Right atrium auricular region (tissue), 2 donors: ENCODE measurements around the gene MICAL3. TPM values are rescaled to one million over a fixed set of nuclear protein-coding genes. Genes with fewer than 3 reads are reported as not detected.
"Not testable (repeated sequence)": the region's sequence is repeated elsewhere in the genome, so short reads cannot be mapped to it uniquely, and the experiment has no call there.

Source experiments
- DNase-seq: peaks from one replicate; pipeline ENCODE4 v3.0.0-alpha.2; 2019; ENCODE audit warnings: low spot score
- H3K27ac ChIP-seq, 2 donors: fragments of 200-600 bp; sonication (generic); 1 replicate in 1 of 2; 2 replicates in 1 of 2; pipeline ENCODE4 v1.5.1; 2016 to 2019
- H3K27me3 ChIP-seq, 2 donors: fragments of 200-600 bp; sonication (generic); one replicate each; pipeline versions ENCODE4 v1.5.1 to v1.6.0; 2017 to 2019
- H3K36me3 ChIP-seq: fragments of 200-600 bp; sonication (generic); one replicate; pipeline ENCODE4 v1.5.1; 2016
- H3K4me1 ChIP-seq, 2 donors: fragments of 200-600 bp; sonication (generic); one replicate each; pipeline versions ENCODE4 v1.5.1 to v1.6.0; 2017 to 2019
- H3K4me3 ChIP-seq, 2 donors: fragments of 200-600 bp; sonication (generic); 1 replicate in 1 of 2; 2 replicates in 1 of 2; pipeline ENCODE4 v1.5.1; 2017 to 2019; ENCODE audit warnings: mild to moderate bottlenecking in 1 of 2, moderate library complexity in 1 of 2
- H3K9me3 ChIP-seq, 2 donors: fragments of 200-600 bp; sonication (generic); one replicate each; pipeline ENCODE4 v1.5.1; 2019
- total RNA-seq, 2 donors: library from RNA; depleted of rRNA; stranded (reverse); fragments of >200 nt; gene quantifications; one replicate each; pipeline ENCODE4 v1.1.0, GENCODE V29; 2016
- TF ChIP-seq, protein P1 (sequence below), 2 donors: fragments of 200-600 bp; sonication (generic); IDR thresholded peaks; one replicate each; pipeline ENCODE4 v1.5.1; 2019; ENCODE audit warnings: antibody characterized with exemption in 2 of 2

Gene MICAL3
- total RNA-seq, 2 donors from 2014 or later, result 42.5 to 45.1 TPM

DNA sequence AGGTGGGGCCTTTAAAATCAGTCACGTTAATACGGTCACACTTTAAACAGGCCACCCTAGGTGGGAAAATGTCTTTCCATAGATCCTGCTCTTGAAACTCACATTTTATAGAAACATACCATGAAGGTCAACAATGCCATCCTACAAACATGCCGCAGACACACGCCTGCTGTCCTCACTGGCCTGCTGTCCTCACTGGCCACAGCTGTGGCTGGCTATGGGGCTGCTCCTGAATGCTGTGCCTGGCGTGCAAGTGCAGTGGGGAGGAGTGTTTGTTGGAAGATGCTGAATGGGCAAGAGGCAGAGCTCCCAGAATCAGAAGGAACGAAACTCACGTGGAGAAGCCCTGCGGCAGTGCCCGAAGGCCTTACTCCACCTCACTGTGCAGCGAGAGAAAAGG lies 143.9 kb downstream of the MICAL3 start:
- TF ChIP-seq, protein P1, sequence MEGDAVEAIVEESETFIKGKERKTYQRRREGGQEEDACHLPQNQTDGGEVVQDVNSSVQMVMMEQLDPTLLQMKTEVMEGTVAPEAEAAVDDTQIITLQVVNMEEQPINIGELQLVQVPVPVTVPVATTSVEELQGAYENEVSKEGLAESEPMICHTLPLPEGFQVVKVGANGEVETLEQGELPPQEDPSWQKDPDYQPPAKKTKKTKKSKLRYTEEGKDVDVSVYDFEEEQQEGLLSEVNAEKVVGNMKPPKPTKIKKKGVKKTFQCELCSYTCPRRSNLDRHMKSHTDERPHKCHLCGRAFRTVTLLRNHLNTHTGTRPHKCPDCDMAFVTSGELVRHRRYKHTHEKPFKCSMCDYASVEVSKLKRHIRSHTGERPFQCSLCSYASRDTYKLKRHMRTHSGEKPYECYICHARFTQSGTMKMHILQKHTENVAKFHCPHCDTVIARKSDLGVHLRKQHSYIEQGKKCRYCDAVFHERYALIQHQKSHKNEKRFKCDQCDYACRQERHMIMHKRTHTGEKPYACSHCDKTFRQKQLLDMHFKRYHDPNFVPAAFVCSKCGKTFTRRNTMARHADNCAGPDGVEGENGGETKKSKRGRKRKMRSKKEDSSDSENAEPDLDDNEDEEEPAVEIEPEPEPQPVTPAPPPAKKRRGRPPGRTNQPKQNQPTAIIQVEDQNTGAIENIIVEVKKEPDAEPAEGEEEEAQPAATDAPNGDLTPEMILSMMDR (IDR thresholded peaks at IDR 0.05), result no peak
- no peak overlapping the region for H3K4me3 ChIP-seq

DNA sequence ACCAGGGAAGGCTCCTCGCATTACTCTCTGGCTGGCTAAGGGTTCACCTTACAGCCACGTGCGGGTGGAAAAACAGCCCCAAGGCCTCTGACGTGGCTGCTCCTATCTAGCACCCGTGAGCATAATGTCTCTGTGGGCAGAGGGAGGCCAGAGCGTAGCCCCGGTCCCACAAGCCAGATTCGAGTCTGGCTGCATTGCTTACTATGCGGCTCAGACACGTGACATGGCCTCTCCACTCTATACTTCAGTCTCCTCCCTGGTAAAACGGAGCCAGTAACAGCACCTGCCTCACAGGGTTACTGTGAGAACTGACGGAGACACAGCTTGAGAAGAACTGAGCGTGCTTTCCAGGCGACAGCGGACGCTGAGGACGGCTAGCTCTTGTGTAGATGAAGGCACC lies 144.3 kb downstream of the MICAL3 start:
- peaks cover 61% of the 10 kb centered on the region for H3K36me3 ChIP-seq
- no peaks in the 10 kb centered on the region for H3K27me3 ChIP-seq
- H3K4me1 ChIP-seq, result peaks cover 0 to 14% of the 10 kb centered on the region in 2 donors
- H3K4me3 ChIP-seq, result no peak overlapping the region
- H3K9me3 ChIP-seq, result no peaks in the 10 kb centered on the region
- TF ChIP-seq, protein P1 (IDR thresholded peaks at IDR 0.05), result no peak
- DNase-seq, result no peak
- no peak overlapping the region for H3K27ac ChIP-seq

More for the DNA sequence above, 143.9 kb downstream of the MICAL3 start:
- H3K4me1 ChIP-seq, result peaks cover 0 to 15% of the 10 kb centered on the region in 2 donors
- no peak overlapping the region for H3K27ac ChIP-seq
- peaks cover 65% of the 10 kb centered on the region for H3K36me3 ChIP-seq
- H3K9me3 ChIP-seq, result no peaks in the 10 kb centered on the region
- H3K27me3 ChIP-seq, result no peaks in the 10 kb centered on the region
- DNase-seq, result no peak

DNA sequence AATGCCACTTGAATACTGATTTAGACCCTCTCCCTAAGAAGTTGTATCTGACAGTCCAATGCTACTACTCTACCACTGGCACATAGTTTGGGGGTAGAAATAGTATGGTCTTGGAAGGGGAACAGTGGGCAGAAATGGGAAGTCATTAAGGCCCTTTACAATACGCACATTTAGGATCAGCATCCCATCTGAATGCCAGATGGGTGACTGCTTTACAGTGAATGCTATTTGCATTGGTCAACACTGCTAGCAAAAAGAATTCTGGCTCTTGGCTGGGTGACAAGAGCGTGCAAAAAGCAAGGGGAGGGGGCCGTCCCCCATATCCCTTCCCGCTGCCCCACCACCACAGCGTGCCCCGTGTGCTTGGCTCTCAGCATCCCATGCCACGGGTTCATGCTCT lies 145.4 kb downstream of the MICAL3 start:
- TF ChIP-seq, protein P1 (IDR thresholded peaks at IDR 0.05), result no peak
- peaks cover 0 to 3% of the 10 kb centered on the region in 2 donors for H3K4me1 ChIP-seq
- H3K4me3 ChIP-seq, result no peak overlapping the region
- H3K27me3 ChIP-seq, result no peaks in the 10 kb centered on the region
- no peaks in the 10 kb centered on the region for H3K9me3 ChIP-seq
- no peak for DNase-seq
- H3K27ac ChIP-seq, result no peak overlapping the region
- peaks cover 54% of the 10 kb centered on the region for H3K36me3 ChIP-seq

DNA sequence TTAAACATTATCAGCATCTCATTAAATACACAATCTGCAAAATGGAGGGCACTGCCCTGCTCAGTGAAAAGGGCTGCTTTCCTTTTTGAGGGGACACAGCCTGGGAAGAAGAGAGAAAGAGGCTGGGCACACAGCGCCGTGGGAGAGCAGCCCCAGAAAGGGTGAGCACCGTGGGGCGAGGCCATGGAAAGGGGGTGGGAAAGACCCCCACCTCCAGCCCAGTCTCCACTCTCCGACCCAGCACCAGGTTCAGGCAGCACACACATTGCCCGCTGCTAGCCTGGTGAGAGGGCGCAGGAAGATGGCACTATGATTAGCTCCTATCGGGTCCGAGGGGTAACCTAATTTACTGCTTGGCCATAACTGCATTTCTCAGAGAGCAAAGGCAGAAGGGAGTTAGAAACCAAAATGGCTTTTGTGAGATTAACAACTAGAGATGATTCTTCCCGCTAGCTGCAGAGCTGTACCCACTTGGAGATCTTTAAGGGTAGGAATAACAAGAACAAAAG lies 146.1 kb downstream of the MICAL3 start:
- Histone ChIP-seq H3K27me3 (no peaks in the 10 kb centered on the region), H3K4me1 (no peaks in the 10 kb centered on the region), H3K27ac (no peak overlapping the region), H3K36me3 (peaks cover 55% of the 10 kb centered on the region), H3K4me3 (no peak overlapping the region), H3K9me3 (no peaks in the 10 kb centered on the region)
- TF ChIP-seq, protein P1 (IDR thresholded peaks at IDR 0.05), result no peak
- DNase-seq, result no peak

DNA sequence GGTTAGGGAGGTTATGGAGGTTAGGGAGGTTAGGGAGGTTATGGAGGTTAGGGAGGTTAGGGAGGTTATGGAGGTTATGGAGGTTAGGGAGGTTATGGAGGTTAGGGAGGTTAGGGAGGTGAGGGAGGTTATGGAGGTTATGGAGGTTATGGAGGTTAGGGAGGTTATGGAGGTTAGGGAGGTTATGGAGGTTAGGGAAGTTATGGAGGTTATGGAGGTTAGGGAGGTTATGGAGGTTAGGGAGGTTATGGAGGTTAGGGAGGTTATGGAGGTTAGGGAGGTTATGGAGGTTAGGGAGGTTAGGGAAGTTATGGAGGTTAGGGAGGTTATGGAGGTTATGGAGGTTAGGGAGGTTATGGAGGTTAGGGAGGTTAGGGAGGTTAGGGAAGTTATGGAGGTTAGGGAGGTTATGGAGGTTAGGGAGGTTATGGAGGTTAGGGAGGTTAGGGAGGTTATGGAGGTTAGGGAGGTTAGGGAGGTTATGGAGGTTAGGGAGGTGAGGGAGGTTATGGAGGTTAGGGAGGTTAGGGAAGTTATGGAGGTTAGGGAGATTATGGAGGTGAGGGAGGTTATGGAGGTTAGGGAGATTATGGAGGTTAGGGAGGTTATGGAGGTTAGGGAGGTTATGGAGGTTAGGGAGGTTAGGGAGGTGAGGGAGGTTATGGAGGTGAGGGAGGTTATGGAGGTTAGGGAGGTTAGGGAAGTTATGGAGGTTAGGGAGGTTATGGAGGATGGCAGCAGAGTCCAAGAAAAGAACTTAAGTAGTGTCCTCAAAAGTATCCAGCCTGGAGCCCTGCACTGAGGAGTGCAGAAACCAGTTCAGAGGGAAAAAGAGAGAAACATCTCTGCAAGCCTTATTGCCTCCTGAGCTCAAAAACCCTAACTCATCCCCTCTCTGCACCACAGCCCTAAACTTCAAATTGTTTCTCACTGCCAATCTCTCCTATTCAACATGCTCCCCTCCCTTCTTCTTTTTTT lies 147.2 kb downstream of the MICAL3 start:
- H3K27me3 ChIP-seq, DNase-seq: not testable (repeated sequence)

DNA sequence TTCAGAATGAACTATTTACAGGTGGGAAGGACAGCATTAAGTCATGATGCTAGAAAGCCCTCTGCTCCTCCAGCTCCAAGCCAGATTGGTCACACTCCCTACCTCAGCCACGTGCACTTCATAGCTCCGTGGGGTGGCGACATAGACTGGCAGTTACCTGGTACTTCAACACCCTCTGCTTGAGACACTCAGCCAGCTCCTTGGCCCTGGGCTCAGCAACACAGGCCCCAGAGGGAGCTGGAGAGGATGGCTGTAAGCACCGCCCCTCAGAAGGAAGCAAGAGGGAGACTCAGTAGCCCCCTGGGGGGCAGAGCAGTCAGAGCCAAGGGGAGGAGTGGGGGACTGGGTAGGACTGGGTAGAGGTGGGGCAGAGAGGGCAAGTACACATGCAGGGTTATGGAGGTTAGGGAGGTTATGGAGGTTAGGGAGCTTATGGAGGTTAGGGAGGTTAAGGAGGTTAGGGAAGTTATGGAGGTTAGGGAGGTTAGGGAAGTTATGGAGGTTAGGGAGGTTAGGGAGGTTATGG lies 148.0 kb downstream of the MICAL3 start:
- TF ChIP-seq, protein P1 (IDR thresholded peaks at IDR 0.05), result no peak
- Histone ChIP-seq H3K27me3 (no peaks in the 10 kb centered on the region), H3K4me3 (no peak overlapping the region), H3K4me1 (no peaks in the 10 kb centered on the region), H3K9me3 (no peaks in the 10 kb centered on the region), H3K27ac (peak overlapping the region in 1 of 2 donors; percentile 39), H3K36me3 (peaks cover 60% of the 10 kb centered on the region)
- DNase-seq, result no peak

More for the DNA sequence above, 147.2 kb downstream of the MICAL3 start:
- not testable (repeated sequence) for H3K27ac ChIP-seq, H3K4me1 ChIP-seq, H3K4me3 ChIP-seq, H3K9me3 ChIP-seq
- peaks cover 58% of the 10 kb centered on the region for H3K36me3 ChIP-seq
